Neural progenitor cell (in vitro differentiated cells): Measurements from ENCODE around the gene PIAS2. TPM values are rescaled to one million over a fixed set of nuclear protein-coding genes. Genes with fewer than 3 reads are reported as not detected.

Experiments used
- DNase-seq: peaks from one replicate; pipeline ENCODE4 v3.0.0-alpha.2; 2016; ENCODE audit warnings: low spot score
- H2AFZ ChIP-seq: fragments of 200-600 bp; sonication (generic); replicated peaks from 2 replicates; pipeline ENCODE4 v1.6.1; 2016; ENCODE audit warnings: antibody characterized with exemption
- H3F3A ChIP-seq: fragments of 200-600 bp; sonication (generic); 2 replicates; pipeline ENCODE4 v1.6.1; 2016; ENCODE audit warnings: antibody characterized with exemption, low read depth
- H3K27ac ChIP-seq: fragments of 200-600 bp; sonication (generic); 2 replicates; pipeline ENCODE4 v1.5.1; 2016; ENCODE audit warnings: mild to moderate bottlenecking
- H3K27me3 ChIP-seq: fragments of 200-600 bp; sonication (generic); 2 replicates; pipeline ENCODE4 v1.6.1; 2016; ENCODE audit warnings: mild to moderate bottlenecking, moderate library complexity
- H3K36me3 ChIP-seq: fragments of 200-600 bp; sonication (generic); 2 replicates; pipeline ENCODE4 v1.5.1; 2016
- H3K4me1 ChIP-seq: fragments of 200-600 bp; sonication (generic); 2 replicates; pipeline ENCODE4 v1.6.1; 2016; ENCODE audit warnings: mixed run types
- H3K4me2 ChIP-seq: fragments of 200-600 bp; sonication (generic); 2 replicates; pipeline ENCODE4 v1.6.1; 2016
- H3K4me3 ChIP-seq: fragments of 200-600 bp; sonication (generic); 2 replicates; pipeline ENCODE4 v1.5.1; 2016
- H3K79me2 ChIP-seq: fragments of 200-600 bp; sonication (generic); 2 replicates; pipeline ENCODE4 v1.6.1; 2016; ENCODE audit warnings: low read depth
- H3K9ac ChIP-seq: fragments of 200-600 bp; sonication (generic); 2 replicates; pipeline ENCODE4 v1.6.1; 2016
- H3K9me3 ChIP-seq: fragments of 200-600 bp; sonication (generic); 2 replicates; pipeline ENCODE4 v1.5.1; 2016; ENCODE audit warnings: low read depth
- H4K20me1 ChIP-seq: fragments of 200-600 bp; sonication (generic); 2 replicates; pipeline ENCODE4 v1.6.1; 2016; ENCODE audit warnings: low read depth
- H3K27ac Mint-ChIP-seq: 3 replicates; pipeline ENCODE4 v1.8.0; 2021; ENCODE audit warnings: mixed read lengths
- H3K27me3 Mint-ChIP-seq: 2 replicates; pipeline ENCODE4 v1.8.0; 2022; ENCODE audit warnings: low read depth, mild to moderate bottlenecking, inconsistent platforms, moderate library complexity, mixed read lengths; ENCODE audit not compliant: insufficient read depth
- H3K36me3 Mint-ChIP-seq: 3 replicates; pipeline ENCODE4 v1.8.0; 2021; ENCODE audit warnings: mixed read lengths
- H3K4me1 Mint-ChIP-seq: 3 replicates; pipeline ENCODE4 v1.8.0; 2021; ENCODE audit warnings: mixed read lengths
- H3K4me3 Mint-ChIP-seq: 3 replicates; pipeline ENCODE4 v1.8.0; 2021; ENCODE audit warnings: mild to moderate bottlenecking, moderate library complexity, mixed read lengths
- H3K9me3 Mint-ChIP-seq: 3 replicates; pipeline ENCODE4 v1.8.0; 2020; ENCODE audit warnings: mixed read lengths
- EZH2 ChIP-seq: fragments of 200-600 bp; sonication (generic); IDR thresholded peaks from 2 replicates; pipeline ENCODE4 v1.6.1; 2017; ENCODE audit warnings: antibody characterized with exemption, mild to moderate bottlenecking, moderate library complexity
- EZH2phosphoT487 ChIP-seq: fragments of 200-600 bp; sonication (generic); IDR thresholded peaks from 2 replicates; pipeline ENCODE4 v1.6.1; 2017; ENCODE audit warnings: antibody characterized with exemption
- total RNA-seq: library from RNA; depleted of rRNA; stranded (reverse); fragments of >200 nt; gene quantifications from 2 replicates; pipeline ENCODE4 v1.2.3, GENCODE V29; 2015; ENCODE audit warnings: low replicate concordance
- TF ChIP-seq, protein P1 (sequence below): fragments of 200-600 bp; sonication (generic); IDR thresholded peaks from 2 replicates; pipeline ENCODE4 v1.5.1; 2017; ENCODE audit warnings: antibody characterized with exemption, mild to moderate bottlenecking

PIAS2 gene
- total RNA-seq, 1 donor from 2014 or later = 39.4 TPM

DNA sequence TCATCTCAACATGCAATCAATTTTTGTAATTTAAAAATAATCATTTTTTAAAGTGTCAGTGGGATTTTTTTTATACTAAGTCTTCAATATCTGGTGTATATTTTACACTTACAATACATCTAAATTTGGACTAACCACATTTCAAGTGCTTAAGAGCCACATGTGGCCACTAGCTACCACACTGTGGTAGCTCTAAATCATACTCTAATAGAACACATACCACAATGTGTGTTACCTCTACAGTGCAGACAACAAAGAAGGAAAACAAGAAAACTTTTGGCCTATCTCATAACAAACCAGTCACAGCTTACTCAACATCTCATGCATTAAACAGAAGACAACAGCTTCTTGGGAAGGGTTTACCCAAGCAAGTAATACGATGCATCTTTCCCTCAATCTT is 24.5 kb downstream of the PIAS2 start:
- Histone ChIP-seq H3K4me1 (no peaks in the 10 kb centered on the region), H3F3A (no peaks in the 10 kb centered on the region), H3K27me3 (no peaks in the 10 kb centered on the region), H3K36me3 (peaks cover 23% of the 10 kb centered on the region), H3K4me2 (no peak overlapping the region), H3K9me3 (peaks cover 19% of the 10 kb centered on the region), H3K4me3 (no peak overlapping the region), H3K27ac (no peak overlapping the region), H3K79me2 (peaks cover 82% of the 10 kb centered on the region), H3K9ac (no peak overlapping the region), H2AFZ (no peak overlapping the region), H4K20me1 (no peaks in the 10 kb centered on the region)
- peaks cover 52% of the 10 kb centered on the region for H3K36me3 Mint-ChIP-seq
- no peak for DNase-seq
- H3K27me3 Mint-ChIP-seq = no peaks in the 10 kb centered on the region
- no peak for TF ChIP-seq EZH2phosphoT487
- TF ChIP-seq, protein P1, sequence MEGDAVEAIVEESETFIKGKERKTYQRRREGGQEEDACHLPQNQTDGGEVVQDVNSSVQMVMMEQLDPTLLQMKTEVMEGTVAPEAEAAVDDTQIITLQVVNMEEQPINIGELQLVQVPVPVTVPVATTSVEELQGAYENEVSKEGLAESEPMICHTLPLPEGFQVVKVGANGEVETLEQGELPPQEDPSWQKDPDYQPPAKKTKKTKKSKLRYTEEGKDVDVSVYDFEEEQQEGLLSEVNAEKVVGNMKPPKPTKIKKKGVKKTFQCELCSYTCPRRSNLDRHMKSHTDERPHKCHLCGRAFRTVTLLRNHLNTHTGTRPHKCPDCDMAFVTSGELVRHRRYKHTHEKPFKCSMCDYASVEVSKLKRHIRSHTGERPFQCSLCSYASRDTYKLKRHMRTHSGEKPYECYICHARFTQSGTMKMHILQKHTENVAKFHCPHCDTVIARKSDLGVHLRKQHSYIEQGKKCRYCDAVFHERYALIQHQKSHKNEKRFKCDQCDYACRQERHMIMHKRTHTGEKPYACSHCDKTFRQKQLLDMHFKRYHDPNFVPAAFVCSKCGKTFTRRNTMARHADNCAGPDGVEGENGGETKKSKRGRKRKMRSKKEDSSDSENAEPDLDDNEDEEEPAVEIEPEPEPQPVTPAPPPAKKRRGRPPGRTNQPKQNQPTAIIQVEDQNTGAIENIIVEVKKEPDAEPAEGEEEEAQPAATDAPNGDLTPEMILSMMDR = no peak
- TF ChIP-seq EZH2 = no peak
- H3K9me3 Mint-ChIP-seq = peaks cover 26% of the 10 kb centered on the region
- H3K4me3 Mint-ChIP-seq = no peak overlapping the region
- H3K4me1 Mint-ChIP-seq = no peaks in the 10 kb centered on the region
- H3K27ac Mint-ChIP-seq = no peak overlapping the region

DNA sequence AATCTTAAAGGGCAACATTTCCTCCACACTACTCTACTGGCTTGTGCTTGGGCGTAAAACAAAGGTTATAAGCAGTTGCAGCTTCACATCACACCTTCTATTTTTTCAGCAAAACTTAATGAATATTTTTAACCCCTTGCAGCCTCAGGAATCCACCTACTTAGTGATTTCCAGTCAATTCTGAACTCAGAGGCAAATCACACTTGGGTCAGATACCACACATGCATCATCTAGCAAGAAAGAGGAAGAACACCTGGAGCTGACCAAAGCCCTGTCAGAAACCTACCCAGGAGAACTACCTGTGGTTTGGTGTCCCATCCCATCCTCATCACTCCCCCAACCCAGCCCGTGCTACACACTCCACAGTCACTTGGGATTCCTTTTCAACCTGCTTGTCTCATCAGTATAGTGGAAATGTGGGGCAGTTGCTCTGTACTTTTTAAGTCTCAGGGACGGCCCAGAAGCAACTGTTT is 25.5 kb downstream of the PIAS2 start:
- Mint-ChIP-seq H3K4me1 (no peaks in the 10 kb centered on the region), H3K27ac (no peak overlapping the region), H3K9me3 (peaks cover 35% of the 10 kb centered on the region), H3K4me3 (no peak overlapping the region), H3K27me3 (peaks cover 2% of the 10 kb centered on the region), H3K36me3 (peaks cover 60% of the 10 kb centered on the region)
- H3K4me3 ChIP-seq = no peak overlapping the region
- no peak for TF ChIP-seq EZH2
- H3K79me2 ChIP-seq = peaks cover 82% of the 10 kb centered on the region
- H3K4me2 ChIP-seq = no peak overlapping the region
- no peaks in the 10 kb centered on the region for H3K4me1 ChIP-seq
- peaks cover 19% of the 10 kb centered on the region for H3K9me3 ChIP-seq
- no peak overlapping the region for H2AFZ ChIP-seq
- H3K27me3 ChIP-seq = no peaks in the 10 kb centered on the region
- peaks cover 30% of the 10 kb centered on the region for H3K36me3 ChIP-seq
- H3F3A ChIP-seq = no peaks in the 10 kb centered on the region
- no peak overlapping the region for H3K9ac ChIP-seq
- H4K20me1 ChIP-seq = no peaks in the 10 kb centered on the region
- DNase-seq = no peak
- H3K27ac ChIP-seq = no peak overlapping the region

DNA sequence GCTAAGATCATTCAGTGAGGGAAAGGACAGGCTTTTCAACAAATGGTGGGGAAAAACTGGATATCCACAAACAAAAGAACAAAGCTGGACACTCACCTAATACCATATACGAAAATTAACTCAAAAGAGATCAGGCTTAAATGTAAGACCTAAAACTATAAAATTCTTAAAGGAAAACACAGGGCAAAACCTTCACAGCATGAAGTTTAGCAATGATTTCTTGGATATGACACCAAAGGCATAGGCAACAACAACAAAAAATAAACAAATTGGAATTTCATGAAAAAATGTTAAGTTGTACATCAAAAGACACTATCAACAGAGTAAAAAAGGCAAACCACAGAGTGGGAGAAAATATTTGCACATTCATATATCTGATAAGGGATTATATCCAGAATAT is 28.3 kb downstream of the PIAS2 start:
- Mint-ChIP-seq H3K9me3 (peaks cover 35% of the 10 kb centered on the region), H3K4me1 (no peaks in the 10 kb centered on the region), H3K4me3 (no peak overlapping the region), H3K27me3 (peaks cover 2% of the 10 kb centered on the region), H3K36me3 (peaks cover 51% of the 10 kb centered on the region), H3K27ac (no peak overlapping the region)
- no peak overlapping the region for H3K9ac ChIP-seq
- H3F3A ChIP-seq = no peaks in the 10 kb centered on the region
- no peak overlapping the region for H3K4me3 ChIP-seq
- H4K20me1 ChIP-seq = no peaks in the 10 kb centered on the region
- H2AFZ ChIP-seq = no peak overlapping the region
- H3K27me3 ChIP-seq = no peaks in the 10 kb centered on the region
- peaks cover 30% of the 10 kb centered on the region for H3K36me3 ChIP-seq
- H3K4me2 ChIP-seq = no peak overlapping the region
- peaks cover 82% of the 10 kb centered on the region for H3K79me2 ChIP-seq
- TF ChIP-seq, protein P1 = no peak
- TF ChIP-seq EZH2phosphoT487 (no peak), EZH2 (no peak)
- H3K27ac ChIP-seq = no peak overlapping the region
- H3K9me3 ChIP-seq = peaks cover 19% of the 10 kb centered on the region
- DNase-seq = no peak
- no peaks in the 10 kb centered on the region for H3K4me1 ChIP-seq

DNA sequence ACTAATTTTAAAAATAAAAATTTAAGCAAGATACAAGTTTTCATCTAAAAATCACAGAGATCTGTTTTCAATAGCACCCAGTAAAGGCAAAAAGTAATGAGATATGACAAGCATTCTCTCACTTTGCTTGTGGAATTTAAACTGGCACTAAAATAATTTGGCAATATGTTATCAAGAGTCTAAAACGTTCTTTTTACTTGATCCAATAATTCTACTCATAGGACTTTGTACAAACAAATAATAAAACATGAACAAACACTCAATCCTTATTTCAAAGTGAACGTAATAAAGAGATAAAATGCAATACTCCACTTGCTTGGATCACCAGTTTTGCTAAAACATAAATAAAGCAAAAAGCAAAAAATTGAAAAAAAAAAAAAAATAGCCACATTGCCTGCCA is 30.4 kb downstream of the PIAS2 start:
- H4K20me1 ChIP-seq = no peaks in the 10 kb centered on the region
- peaks cover 5% of the 10 kb centered on the region for H3F3A ChIP-seq
- H3K9ac ChIP-seq = no peak overlapping the region
- no peak overlapping the region for H2AFZ ChIP-seq
- H3K27ac ChIP-seq = no peak overlapping the region
- Mint-ChIP-seq H3K4me3 (no peak overlapping the region), H3K9me3 (peaks cover 37% of the 10 kb centered on the region), H3K27ac (no peak overlapping the region), H3K27me3 (peaks cover 2% of the 10 kb centered on the region), H3K4me1 (no peaks in the 10 kb centered on the region), H3K36me3 (peaks cover 43% of the 10 kb centered on the region)
- TF ChIP-seq EZH2 = no peak
- peaks cover 30% of the 10 kb centered on the region for H3K36me3 ChIP-seq
- peaks cover 81% of the 10 kb centered on the region for H3K79me2 ChIP-seq
- peaks cover 19% of the 10 kb centered on the region for H3K9me3 ChIP-seq
- no peaks in the 10 kb centered on the region for H3K27me3 ChIP-seq
- no peak overlapping the region for H3K4me3 ChIP-seq
- DNase-seq = no peak
- no peaks in the 10 kb centered on the region for H3K4me1 ChIP-seq
- H3K4me2 ChIP-seq = no peak overlapping the region
